ENCODE measurements around the gene DNAJB9. TPM values are rescaled to one million over a fixed set of nuclear protein-coding genes. Genes with fewer than 3 reads are reported as not detected.

DNAJB9 gene
- total and polyA plus RNA-seq, 2 of the 13 experiments (the other 11 are each of a cell fraction or from before 2014, with no cell fraction given), result 8.6 to 16.4 TPM

DNA sequence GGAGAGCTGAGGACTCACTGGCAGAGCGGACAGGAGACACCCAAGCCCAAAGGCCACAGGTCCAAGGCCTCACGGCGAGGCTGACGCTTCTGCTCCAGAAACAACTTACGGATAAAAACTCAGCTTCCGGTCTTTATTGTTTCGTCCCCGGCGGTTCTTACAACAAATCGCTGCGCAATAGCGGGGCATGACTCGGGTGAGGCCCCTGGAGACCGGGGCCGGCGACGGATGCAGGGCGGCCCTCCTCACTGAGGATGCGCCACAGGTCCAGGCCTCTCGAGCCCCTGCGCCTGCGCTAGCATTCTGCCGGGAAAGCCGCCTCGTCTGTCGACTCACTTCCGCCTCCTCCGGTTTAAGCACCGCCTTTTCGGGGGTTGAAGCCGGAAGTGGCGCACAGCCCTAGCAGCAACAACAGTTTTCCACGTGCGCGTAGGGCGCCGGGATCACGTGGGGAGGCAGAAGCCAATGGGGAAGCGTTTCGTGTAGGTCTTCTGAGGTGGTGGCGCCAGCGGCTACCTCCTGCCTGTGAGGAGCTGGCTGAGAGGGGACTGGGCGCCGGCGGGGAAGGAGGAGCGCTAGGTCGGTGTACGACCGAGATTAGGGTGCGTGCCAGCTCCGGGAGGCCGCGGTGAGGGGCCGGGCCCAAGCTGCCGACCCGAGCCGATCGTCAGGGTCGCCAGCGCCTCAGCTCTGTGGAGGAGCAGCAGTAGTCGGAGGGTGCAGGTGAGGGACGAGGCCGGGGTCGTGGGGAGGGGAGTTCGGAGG, at the start of gene DNAJB9, which contains the start of gene THAP5 (continued):
- TF ChIP-seq, protein P1, sequence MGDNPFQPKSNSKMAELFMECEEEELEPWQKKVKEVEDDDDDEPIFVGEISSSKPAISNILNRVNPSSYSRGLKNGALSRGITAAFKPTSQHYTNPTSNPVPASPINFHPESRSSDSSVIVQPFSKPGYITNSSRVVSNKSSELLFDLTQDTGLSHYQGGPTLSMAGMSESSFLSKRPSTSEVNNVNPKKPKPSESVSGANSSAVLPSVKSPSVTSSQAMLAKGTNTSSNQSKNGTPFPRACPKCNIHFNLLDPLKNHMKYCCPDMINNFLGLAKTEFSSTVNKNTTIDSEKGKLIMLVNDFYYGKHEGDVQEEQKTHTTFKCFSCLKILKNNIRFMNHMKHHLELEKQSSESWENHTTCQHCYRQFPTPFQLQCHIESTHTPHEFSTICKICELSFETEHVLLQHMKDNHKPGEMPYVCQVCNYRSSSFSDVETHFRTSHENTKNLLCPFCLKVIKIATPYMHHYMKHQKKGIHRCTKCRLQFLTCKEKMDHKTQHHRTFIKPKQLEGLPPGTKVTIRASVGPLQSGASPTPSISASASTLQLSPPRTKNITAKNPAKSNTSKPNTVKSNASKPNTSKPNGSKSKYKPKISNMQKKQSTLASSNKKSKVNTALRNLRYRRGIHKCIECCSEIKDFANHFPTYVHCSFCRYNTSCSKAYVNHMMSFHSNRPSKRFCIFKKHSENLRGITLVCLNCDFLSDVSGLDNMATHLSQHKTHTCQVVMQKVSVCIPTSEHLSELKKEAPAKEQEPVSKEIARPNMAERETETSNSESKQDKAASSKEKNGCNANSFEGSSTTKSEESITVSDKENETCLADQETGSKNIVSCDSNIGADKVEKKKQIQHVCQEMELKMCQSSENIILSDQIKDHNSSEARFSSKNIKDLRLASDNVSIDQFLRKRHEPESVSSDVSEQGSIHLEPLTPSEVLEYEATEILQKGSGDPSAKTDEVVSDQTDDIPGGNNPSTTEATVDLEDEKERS (CRISPR knock-in tag; IDR thresholded peaks at IDR 0.05), result peak; percentile 87
- TF ChIP-seq ZNF3 (CRISPR knock-in tag; IDR thresholded peaks at IDR 0.05) (peak; percentile 64; the same call in 1 of the 2 replicates), MBD4 (IDR thresholded peaks at IDR 0.05; ENCODE audit: borderline replicate concordance, low read length) (no peak), ZNF878 (CRISPR knock-in tag; IDR thresholded peaks at IDR 0.05) (peak; percentile 90; the same call in 1 of the 2 replicates), SP1 (IDR thresholded peaks at IDR 0.05) (no peak), SP1 (CRISPR knock-in tag; IDR thresholded peaks at IDR 0.05) (peak; percentile 56; the same call in 1 of the 2 replicates), AKAP8 (CRISPR knock-in tag; IDR thresholded peaks at IDR 0.05) (no peak), ZNF235 (CRISPR knock-in tag; IDR thresholded peaks at IDR 0.05; ENCODE audit: borderline replicate concordance) (0 out of 2 replicates have a peak, but pooled peaks have one; percentile 4), PHB2 (IDR thresholded peaks at IDR 0.05; ENCODE audit: partially characterized antibody) (no peak), RAD21 (CRISPR knock-in tag; IDR thresholded peaks at IDR 0.05) (no peak; the same call in 1 of the 2 replicates), ATM (IDR thresholded peaks at IDR 0.05; ENCODE audit: borderline replicate concordance) (no peak)
- TF ChIP-seq, protein P2, sequence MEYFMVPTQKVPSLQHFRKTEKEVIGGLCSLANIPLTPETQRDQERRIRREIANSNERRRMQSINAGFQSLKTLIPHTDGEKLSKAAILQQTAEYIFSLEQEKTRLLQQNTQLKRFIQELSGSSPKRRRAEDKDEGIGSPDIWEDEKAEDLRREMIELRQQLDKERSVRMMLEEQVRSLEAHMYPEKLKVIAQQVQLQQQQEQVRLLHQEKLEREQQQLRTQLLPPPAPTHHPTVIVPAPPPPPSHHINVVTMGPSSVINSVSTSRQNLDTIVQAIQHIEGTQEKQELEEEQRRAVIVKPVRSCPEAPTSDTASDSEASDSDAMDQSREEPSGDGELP (IDR thresholded peaks at IDR 0.05; ENCODE audit: borderline replicate concordance, low read depth), result peak; percentile 52; the same call in 1 of the 2 replicates
- TF ChIP-seq, protein P3, sequence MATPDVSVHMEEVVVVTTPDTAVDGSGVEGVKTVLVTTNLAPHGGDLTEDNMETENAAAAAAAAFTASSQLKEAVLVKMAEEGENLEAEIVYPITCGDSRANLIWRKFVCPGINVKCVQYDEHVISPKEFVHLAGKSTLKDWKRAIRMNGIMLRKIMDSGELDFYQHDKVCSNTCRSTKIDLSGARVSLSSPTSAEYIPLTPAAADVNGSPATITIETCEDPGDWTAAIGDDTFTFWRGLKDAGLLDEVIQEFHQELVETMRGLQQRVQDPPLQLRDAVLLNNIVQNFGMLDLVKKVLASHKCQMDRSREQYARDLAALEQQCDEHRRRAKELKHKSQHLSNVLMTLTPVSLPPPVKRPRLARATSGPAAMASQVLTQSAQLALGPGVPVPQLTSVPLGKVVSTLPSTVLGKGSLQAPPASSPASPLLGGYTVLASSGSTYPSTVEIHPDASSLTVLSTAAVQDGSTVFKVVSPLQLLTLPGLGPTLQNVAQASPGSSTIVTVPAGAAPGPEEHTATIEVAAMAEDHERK (CRISPR knock-in tag; IDR thresholded peaks at IDR 0.05; ENCODE audit: low read depth), result peak; percentile 61; the same call in 1 of the 2 replicates
- TF ChIP-seq, protein P4, sequence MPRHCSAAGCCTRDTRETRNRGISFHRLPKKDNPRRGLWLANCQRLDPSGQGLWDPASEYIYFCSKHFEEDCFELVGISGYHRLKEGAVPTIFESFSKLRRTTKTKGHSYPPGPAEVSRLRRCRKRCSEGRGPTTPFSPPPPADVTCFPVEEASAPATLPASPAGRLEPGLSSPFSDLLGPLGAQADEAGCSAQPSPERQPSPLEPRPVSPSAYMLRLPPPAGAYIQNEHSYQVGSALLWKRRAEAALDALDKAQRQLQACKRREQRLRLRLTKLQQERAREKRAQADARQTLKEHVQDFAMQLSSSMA (CRISPR knock-in tag; IDR thresholded peaks at IDR 0.05), result peak; percentile 90; the same call in 1 of the 2 replicates
- TF ChIP-seq, protein P5, sequence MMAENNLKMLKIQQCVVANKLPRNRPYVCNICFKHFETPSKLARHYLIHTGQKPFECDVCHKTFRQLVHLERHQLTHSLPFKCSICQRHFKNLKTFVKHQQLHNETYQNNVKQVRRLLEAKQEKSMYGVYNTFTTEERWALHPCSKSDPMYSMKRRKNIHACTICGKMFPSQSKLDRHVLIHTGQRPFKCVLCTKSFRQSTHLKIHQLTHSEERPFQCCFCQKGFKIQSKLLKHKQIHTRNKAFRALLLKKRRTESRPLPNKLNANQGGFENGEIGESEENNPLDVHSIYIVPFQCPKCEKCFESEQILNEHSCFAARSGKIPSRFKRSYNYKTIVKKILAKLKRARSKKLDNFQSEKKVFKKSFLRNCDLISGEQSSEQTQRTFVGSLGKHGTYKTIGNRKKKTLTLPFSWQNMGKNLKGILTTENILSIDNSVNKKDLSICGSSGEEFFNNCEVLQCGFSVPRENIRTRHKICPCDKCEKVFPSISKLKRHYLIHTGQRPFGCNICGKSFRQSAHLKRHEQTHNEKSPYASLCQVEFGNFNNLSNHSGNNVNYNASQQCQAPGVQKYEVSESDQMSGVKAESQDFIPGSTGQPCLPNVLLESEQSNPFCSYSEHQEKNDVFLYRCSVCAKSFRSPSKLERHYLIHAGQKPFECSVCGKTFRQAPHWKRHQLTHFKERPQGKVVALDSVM (CRISPR knock-in tag; IDR thresholded peaks at IDR 0.05), result no peak
- TF ChIP-seq, protein P6, sequence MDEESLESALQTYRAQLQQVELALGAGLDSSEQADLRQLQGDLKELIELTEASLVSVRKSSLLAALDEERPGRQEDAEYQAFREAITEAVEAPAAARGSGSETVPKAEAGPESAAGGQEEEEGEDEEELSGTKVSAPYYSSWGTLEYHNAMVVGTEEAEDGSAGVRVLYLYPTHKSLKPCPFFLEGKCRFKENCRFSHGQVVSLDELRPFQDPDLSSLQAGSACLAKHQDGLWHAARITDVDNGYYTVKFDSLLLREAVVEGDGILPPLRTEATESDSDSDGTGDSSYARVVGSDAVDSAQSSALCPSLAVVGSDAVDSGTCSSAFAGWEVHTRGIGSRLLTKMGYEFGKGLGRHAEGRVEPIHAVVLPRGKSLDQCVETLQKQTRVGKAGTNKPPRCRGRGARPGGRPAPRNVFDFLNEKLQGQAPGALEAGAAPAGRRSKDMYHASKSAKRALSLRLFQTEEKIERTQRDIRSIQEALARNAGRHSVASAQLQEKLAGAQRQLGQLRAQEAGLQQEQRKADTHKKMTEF (CRISPR knock-in tag; IDR thresholded peaks at IDR 0.05), result peak; percentile 95
